Mucosa of descending colon (tissue), 3 donors: ENCODE data around the gene CWC15. TPM values are rescaled to one million over a fixed set of nuclear protein-coding genes. Genes with fewer than 3 reads are reported as not detected.
A peak's percentile ranks its signal among the peaks of the same experiment; 100 is the strongest.

ENCODE experiments used
- ATAC-seq: fragments of 200-7000 bp; cut with Tn5 transposase; one replicate; pipeline ENCODE4 v1.9.1; 2020; ENCODE audit warnings: mild to moderate bottlenecking, moderate library complexity
- DNase-seq, 3 donors: peaks; one replicate each; pipeline ENCODE4 v3.0.0-alpha.2; 2020
- H3K36me3 ChIP-seq: fragments of 200-600 bp; one replicate; pipeline ENCODE4 v1.8.0; 2021; ENCODE audit warnings: low read depth, mild to moderate bottlenecking
- H3K4me1 ChIP-seq: fragments of 200-600 bp; one replicate; pipeline ENCODE4 v1.8.0; 2021; ENCODE audit warnings: low read depth, mild to moderate bottlenecking
- H3K4me3 ChIP-seq: fragments of 200-600 bp; one replicate; pipeline ENCODE4 v1.8.0; 2021; ENCODE audit warnings: mild to moderate bottlenecking
- H3K9me3 ChIP-seq: fragments of 200-600 bp; one replicate; pipeline ENCODE4 v1.8.0; 2021; ENCODE audit warnings: mild to moderate bottlenecking
- intact Hi-C, 2 donors: fragments of 100-400 bp; cut with DNase I in 1 of 2; cut with micrococcal nuclease in 1 of 2; formaldehyde crosslinking; loops; one replicate each; pipeline versions ENCODE4 v1.11.0 to v1.11.1; 2022; cut with DNase I, micrococcal nuclease
- total RNA-seq, 3 donors: library from RNA; stranded (reverse); fragmentation: NEBNext Ultra II Directional in 2 of 3; extraction: Animal tissue kit (Norgen Biotek cat#: 25700) in 2 of 3; gene quantifications; one replicate each; pipeline versions ENCODE4 v1.2.1 to v1.2.4, GENCODE V29; 2021 to 2023
- TF ChIP-seq, protein P1 (sequence below): fragments of 200-600 bp; IDR thresholded peaks from one replicate; pipeline ENCODE4 v1.8.0; 2022; ENCODE audit warnings: antibody characterized with exemption, mild to moderate bottlenecking
- donor health status: DM: no; HTN: no; CAD: no; lungs with moderate emphysema.
- donor health status: DM: no; HTN: no; CAD: no.
- donor health status: DM: no; HTN: yes; CAD: no.

The CWC15 gene
- total RNA-seq, 3 donors from 2014 or later: 41.4 to 47.7 (median 45.3) TPM

DNA sequence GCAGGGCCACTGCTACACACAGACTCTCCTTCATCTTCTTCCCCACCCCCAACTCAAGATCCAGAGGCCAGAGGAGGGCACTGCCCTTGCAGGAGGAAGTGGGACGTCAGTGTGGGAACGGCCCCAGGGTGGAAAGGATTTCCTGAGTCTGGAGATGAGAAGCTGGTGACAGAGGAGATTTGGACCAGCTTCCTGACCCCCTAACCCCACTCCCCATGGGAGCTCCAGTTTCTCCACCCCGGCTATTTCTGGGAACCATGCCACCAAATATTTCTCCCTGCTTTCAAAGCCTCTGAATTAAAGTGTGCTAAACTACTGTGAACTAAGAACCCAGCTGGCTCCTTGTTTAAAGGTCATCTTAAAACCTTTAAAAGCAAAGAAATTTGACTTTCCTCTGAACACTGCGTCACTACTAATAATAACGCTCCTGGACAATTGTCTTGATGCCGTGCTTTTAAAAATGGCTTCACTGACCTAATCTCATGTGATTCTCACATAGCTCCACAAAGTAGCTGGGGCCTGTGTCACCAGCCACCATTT lies 46.6 kb downstream of the CWC15 start:
- no peaks in the 10 kb centered on the region for H3K36me3 ChIP-seq
- no peak overlapping the region for H3K4me3 ChIP-seq
- H3K4me1 ChIP-seq: no peaks in the 10 kb centered on the region
- peak; percentile 49 to 69 (median 55) for DNase-seq
- TF ChIP-seq, protein P1, sequence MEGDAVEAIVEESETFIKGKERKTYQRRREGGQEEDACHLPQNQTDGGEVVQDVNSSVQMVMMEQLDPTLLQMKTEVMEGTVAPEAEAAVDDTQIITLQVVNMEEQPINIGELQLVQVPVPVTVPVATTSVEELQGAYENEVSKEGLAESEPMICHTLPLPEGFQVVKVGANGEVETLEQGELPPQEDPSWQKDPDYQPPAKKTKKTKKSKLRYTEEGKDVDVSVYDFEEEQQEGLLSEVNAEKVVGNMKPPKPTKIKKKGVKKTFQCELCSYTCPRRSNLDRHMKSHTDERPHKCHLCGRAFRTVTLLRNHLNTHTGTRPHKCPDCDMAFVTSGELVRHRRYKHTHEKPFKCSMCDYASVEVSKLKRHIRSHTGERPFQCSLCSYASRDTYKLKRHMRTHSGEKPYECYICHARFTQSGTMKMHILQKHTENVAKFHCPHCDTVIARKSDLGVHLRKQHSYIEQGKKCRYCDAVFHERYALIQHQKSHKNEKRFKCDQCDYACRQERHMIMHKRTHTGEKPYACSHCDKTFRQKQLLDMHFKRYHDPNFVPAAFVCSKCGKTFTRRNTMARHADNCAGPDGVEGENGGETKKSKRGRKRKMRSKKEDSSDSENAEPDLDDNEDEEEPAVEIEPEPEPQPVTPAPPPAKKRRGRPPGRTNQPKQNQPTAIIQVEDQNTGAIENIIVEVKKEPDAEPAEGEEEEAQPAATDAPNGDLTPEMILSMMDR: no peak
- ATAC-seq: peak; percentile 43
- no peaks in the 10 kb centered on the region for H3K9me3 ChIP-seq
- intact Hi-C loops: no loop called here

DNA sequence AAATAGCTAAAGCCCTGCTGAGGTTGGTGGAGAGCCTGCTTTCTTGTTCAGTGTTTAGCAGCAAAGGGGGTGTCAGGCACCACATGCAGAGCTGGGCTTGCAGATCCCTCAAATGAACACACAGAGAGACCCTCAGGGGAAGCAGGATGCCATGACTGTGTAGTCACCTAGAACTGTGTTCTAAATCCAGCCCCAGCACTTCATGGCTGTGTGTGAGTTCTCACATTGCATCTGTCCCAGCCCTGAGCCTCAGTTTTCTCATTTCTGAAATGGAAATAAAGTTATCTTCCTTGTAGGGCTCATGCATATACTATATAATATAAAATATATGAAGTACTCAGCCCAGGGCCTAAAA lies 47.1 kb downstream of the CWC15 start:
- no peak overlapping the region for H3K4me3 ChIP-seq
- no peaks in the 10 kb centered on the region for H3K36me3 ChIP-seq
- no peak for ATAC-seq
- DNase-seq: no peak
- H3K9me3 ChIP-seq: no peaks in the 10 kb centered on the region
- H3K4me1 ChIP-seq: no peaks in the 10 kb centered on the region
- intact Hi-C loops: no loop called here
- TF ChIP-seq, protein P1: no peak

DNA sequence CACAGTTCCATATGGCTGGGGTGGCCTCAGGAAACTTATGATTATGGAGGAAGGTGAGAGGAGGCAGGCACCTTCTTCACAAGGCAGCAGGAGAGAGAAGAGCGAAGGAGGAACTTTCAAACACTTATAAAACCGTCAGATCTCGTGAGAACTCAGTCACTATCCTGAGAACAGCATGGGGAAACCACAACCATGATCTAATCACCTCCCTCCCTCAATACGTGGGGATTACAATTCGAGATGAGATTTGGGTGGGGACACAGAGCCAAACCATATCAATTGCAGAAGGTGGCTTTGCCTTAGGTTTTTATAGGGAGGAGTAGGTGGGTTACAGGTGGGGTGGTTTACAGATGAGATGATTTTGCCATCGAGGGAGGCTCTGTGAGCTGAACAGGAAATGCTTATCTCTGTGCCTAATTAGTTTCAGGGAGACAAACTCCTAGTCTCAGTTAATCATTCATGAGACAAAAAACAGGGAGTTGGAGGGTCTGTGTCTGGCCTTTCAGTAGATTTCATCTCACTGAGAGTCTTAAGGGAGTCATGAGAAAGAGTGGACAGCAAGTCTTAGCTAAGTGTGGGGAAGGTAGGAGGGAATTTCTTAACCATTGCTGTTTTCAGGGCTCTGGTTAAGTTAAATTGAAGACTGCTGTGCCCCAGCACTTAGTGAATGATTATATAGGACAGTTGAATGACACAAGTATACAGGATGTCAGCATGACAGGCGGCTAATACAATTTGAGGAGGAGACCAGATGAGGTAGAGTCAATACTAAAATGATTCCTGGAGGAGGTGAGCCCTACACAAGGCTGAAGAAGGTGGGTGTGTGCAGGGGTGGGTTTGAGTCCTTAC lies 47.7 kb downstream of the CWC15 start:
- no peaks in the 10 kb centered on the region for H3K4me1 ChIP-seq
- intact Hi-C loops: no loop called here
- no peaks in the 10 kb centered on the region for H3K9me3 ChIP-seq
- ATAC-seq: no peak
- no peak for DNase-seq
- no peaks in the 10 kb centered on the region for H3K36me3 ChIP-seq
- no peak overlapping the region for H3K4me3 ChIP-seq
- TF ChIP-seq, protein P1: no peak

DNA sequence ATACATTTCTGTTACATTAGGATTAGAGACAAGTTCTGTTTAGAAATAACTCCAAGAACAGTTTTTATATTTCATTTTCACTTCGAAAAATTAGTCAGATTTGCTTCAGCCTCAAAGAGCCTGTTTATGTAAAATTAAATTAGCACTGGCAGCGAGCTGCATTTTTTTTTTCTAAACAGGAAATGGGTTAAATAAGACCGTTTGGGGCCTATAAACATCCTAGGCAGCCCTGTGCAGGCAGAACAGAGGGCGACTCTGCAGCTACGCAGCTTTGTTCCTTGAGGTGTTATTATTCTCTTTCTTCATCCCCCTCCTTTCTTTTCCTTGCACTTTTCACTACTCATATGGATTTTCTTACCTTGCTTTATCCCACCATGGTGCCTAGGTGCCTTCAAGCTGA lies 48.7 kb downstream of the CWC15 start:
- DNase-seq (no peak), ATAC-seq (peak; percentile 52)
- no peaks in the 10 kb centered on the region for H3K36me3 ChIP-seq
- H3K4me3 ChIP-seq: no peak overlapping the region
- intact Hi-C loops: no loop called here
- H3K9me3 ChIP-seq: no peaks in the 10 kb centered on the region
- no peaks in the 10 kb centered on the region for H3K4me1 ChIP-seq
- TF ChIP-seq, protein P1: no peak

DNA sequence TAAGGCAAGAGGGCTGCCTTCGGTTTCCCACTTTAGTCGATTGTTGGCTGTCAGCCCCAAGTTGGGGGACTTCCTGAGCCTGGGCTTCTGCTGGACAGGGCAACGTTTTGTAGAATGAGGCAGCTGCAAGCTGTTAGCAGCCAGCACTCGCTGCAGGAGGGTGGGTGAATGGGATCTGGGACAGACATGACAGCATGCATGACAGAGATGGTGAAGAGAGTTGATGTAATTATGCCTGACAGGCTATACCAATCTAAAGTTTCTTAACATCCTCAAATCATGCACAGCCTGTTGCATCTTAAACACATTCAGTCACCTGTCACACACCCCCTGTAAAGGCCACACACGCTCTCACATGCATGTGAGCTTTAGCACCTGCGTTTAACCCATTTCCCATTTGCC lies 49.2 kb downstream of the CWC15 start:
- ATAC-seq (no peak), DNase-seq (no peak)
- no peaks in the 10 kb centered on the region for H3K36me3 ChIP-seq
- H3K9me3 ChIP-seq: no peaks in the 10 kb centered on the region
- intact Hi-C loops: no loop called here
- TF ChIP-seq, protein P1: no peak
- H3K4me1 ChIP-seq: no peaks in the 10 kb centered on the region
- no peak overlapping the region for H3K4me3 ChIP-seq
